ENCODE results near the gene LMO2.

LMO2 gene

DNA sequence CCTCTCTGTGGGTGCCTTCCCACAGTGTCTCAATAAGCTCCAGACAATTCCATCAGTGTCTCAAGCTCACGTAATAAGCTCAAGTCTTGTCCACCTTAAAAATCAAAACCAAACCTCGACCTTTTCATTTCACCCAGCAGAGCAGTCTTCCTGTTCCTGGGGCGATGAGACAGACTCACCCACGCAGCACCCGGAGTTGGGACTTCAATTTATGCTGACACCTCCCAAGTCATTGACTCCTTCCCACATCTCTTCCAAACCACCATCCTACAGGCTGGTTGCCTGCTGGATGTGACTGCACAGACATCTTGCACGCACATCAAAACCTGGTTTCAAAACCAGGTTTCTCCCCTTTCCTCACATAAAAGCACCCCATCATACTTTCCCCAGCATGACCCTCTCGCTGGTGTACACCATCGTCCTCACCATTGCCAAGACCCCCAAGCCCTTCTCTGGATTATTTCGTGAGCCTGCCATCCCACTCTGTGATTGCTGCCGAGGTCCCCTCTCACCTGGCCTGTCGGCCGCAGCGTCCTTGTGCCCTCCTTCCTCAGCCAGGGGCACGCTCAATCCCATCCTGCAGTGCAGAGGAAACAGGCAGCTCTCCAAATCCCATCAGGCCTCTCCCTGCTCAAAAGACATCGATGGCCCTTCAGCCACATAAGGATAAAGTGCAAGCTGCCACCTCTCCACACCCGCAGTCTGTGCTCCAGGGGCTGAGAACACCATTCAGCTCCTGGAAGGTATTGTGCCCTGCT, 72.4 kb downstream of the LMO2 start:
- no peak overlapping the region for H3K4me3 ChIP-seq (ENCODE audit: low read depth, low read length)
- H3K36me3 ChIP-seq (ENCODE audit: insufficient read depth, low read length): no peaks in the 10 kb centered on the region
- H3K27me3 ChIP-seq (ENCODE audit: insufficient read depth, low read length): peaks cover 14% of the 10 kb centered on the region; the same call in 1 of the 2 replicates
- H3K79me2 ChIP-seq (ENCODE audit: control insufficient read depth, insufficient read depth, low read length, unreplicated experiment): no peaks in the 10 kb centered on the region
- H2AFZ ChIP-seq (ENCODE audit: low read length, unreplicated experiment): no peak overlapping the region
- H3K4me1 ChIP-seq (ENCODE audit: control insufficient read depth, insufficient read depth, low read length, unreplicated experiment): no peaks in the 10 kb centered on the region
- no peak overlapping the region for H3K27ac ChIP-seq (ENCODE audit: low read depth, low read length)
